HepG2 (cell line): ENCODE data around the gene CACNA1D. TPM values are rescaled to one million over a fixed set of nuclear protein-coding genes. Genes with fewer than 3 reads are reported as not detected.

Source experiments
- BCL6 ChIP-seq: IDR thresholded peaks from 2 replicates; pipeline ENCODE4 v1.6.1; 2016; ENCODE audit warnings: missing genetic modification reagents, missing compliant biosample characterization
- DPF2 ChIP-seq: sonication (generic); formaldehyde crosslinking; IDR thresholded peaks from 2 replicates; pipeline ENCODE4 v1.4.0; 2020; ENCODE audit warnings: mild to moderate bottlenecking, low read depth, missing genetic modification reagents, borderline replicate concordance
- GABPB1 ChIP-seq: IDR thresholded peaks from 2 replicates; pipeline ENCODE4 v1.6.1; 2016; ENCODE audit warnings: mild to moderate bottlenecking, missing genetic modification reagents, moderate library complexity, missing compliant biosample characterization
- HDAC1 ChIP-seq: sonication (generic); formaldehyde crosslinking; IDR thresholded peaks from 2 replicates; pipeline ENCODE4 v1.5.1; 2020; ENCODE audit warnings: mild to moderate bottlenecking, missing genetic modification reagents
- HNRNPH1 ChIP-seq: fragments of 200-400 bp; formaldehyde crosslinking; optimal IDR thresholded peaks from 2 replicates; pipeline ENCODE3; 2017; ENCODE audit warnings: mild to moderate bottlenecking, low read depth, low read length
- KAT8 ChIP-seq: IDR thresholded peaks from 2 replicates; pipeline ENCODE4 v1.6.1; 2016; ENCODE audit warnings: missing genetic modification reagents, missing compliant biosample characterization
- KMT2A ChIP-seq: sonication (generic); formaldehyde crosslinking; IDR thresholded peaks from 2 replicates; pipeline ENCODE4 v1.4.0; 2020; ENCODE audit warnings: missing genetic modification reagents
- NCOR1 ChIP-seq: fragments of 200-600 bp; sonication (generic); IDR thresholded peaks from 2 replicates; pipeline ENCODE4 v1.7.0; 2017; ENCODE audit warnings: antibody characterized with exemption, low read length, borderline replicate concordance
- NFIC ChIP-seq: IDR thresholded peaks from 2 replicates; pipeline ENCODE4 v1.6.1; 2012; ENCODE audit warnings: mild to moderate bottlenecking, low read length, inconsistent platforms
- RARG ChIP-seq: sonication (generic); formaldehyde crosslinking; IDR thresholded peaks from 2 replicates; pipeline ENCODE4 v1.4.0; 2020; ENCODE audit warnings: low read depth, mild to moderate bottlenecking, missing genetic modification reagents
- RBM22 ChIP-seq: fragments of 200-400 bp; formaldehyde crosslinking; optimal IDR thresholded peaks from 2 replicates; pipeline ENCODE3; 2017; ENCODE audit warnings: mild to moderate bottlenecking, low read length, moderate library complexity
- RNF2 ChIP-seq: fragments of 450-650 bp; conservative IDR thresholded peaks from 2 replicates; pipeline ENCODE4 v1.6.1; 2016; ENCODE audit warnings: low read depth
- RXRA ChIP-seq: sonication (generic); formaldehyde crosslinking; IDR thresholded peaks from 2 replicates; pipeline ENCODE4 v1.5.1; 2020; ENCODE audit warnings: missing genetic modification reagents
- ZFP36L1 ChIP-seq: sonication (generic); formaldehyde crosslinking; IDR thresholded peaks from 2 replicates; pipeline ENCODE4 v1.8.0; 2022; ENCODE audit warnings: mild to moderate bottlenecking, missing genetic modification reagents, moderate library complexity
- ZNF549 ChIP-seq: sonication (generic); formaldehyde crosslinking; IDR thresholded peaks from 2 replicates; pipeline ENCODE4 v1.5.0; 2020; ENCODE audit warnings: missing genetic modification reagents
- ZNF598 ChIP-seq: sonication (generic); formaldehyde crosslinking; IDR thresholded peaks from 2 replicates; pipeline ENCODE4 v1.5.1; 2020; ENCODE audit warnings: mild to moderate bottlenecking, missing genetic modification reagents, borderline replicate concordance
- ZNF670 ChIP-seq: sonication (generic); formaldehyde crosslinking; IDR thresholded peaks from 2 replicates; pipeline ENCODE4 v1.8.0; 2022; ENCODE audit warnings: mild to moderate bottlenecking, missing genetic modification reagents, borderline replicate concordance
- ZNF790 ChIP-seq: sonication (generic); formaldehyde crosslinking; IDR thresholded peaks from 2 replicates; pipeline ENCODE4 v1.8.0; 2022; ENCODE audit warnings: missing genetic modification reagents, mild to moderate bottlenecking, borderline replicate concordance
- polyA plus RNA-seq, 8 experiments: library from polyadenylated mRNA; depleted of rRNA in 3 of 8; stranded (reverse) in 7 of 8; unstranded in 1 of 8; fragments of >200 nt; fragmentation: Illumina TruSeq in 4 of 8; extraction: Trizol in 4 of 8; gene quantifications; 2 replicates each; pipeline versions ENCODE4 v1.2.1 to v1.2.3, GENCODE V29; 2011 to 2016; ENCODE audit warnings: low read depth in 4 of 8, missing spikeins in 1 of 8, mixed read lengths in 1 of 8; ENCODE audit not compliant: insufficient read depth in 1 of 8
- total RNA-seq, 5 experiments: library from RNA; depleted of rRNA; stranded (reverse); fragments of >200 nt; fragmentation: Illumina TruSeq; extraction: Trizol; gene quantifications; 2 replicates each; pipeline ENCODE4 v1.2.3, GENCODE V29; 2016; ENCODE audit warnings: low read depth in 1 of 5
- TF ChIP-seq, protein P1 (sequence below): sonication (generic); formaldehyde crosslinking; IDR thresholded peaks from 2 replicates; pipeline ENCODE4 v1.4.0; 2020; ENCODE audit warnings: missing genetic modification reagents
- TF ChIP-seq, protein P2 (sequence below): sonication (generic); formaldehyde crosslinking; IDR thresholded peaks from 2 replicates; pipeline ENCODE4 v1.4.0; 2020; ENCODE audit warnings: missing genetic modification reagents

CACNA1D gene
- total and polyA plus RNA-seq, 2 of the 13 experiments (the other 11 are each of a cell fraction or from before 2014, with no cell fraction given), result 0.26 to 0.38 TPM

DNA sequence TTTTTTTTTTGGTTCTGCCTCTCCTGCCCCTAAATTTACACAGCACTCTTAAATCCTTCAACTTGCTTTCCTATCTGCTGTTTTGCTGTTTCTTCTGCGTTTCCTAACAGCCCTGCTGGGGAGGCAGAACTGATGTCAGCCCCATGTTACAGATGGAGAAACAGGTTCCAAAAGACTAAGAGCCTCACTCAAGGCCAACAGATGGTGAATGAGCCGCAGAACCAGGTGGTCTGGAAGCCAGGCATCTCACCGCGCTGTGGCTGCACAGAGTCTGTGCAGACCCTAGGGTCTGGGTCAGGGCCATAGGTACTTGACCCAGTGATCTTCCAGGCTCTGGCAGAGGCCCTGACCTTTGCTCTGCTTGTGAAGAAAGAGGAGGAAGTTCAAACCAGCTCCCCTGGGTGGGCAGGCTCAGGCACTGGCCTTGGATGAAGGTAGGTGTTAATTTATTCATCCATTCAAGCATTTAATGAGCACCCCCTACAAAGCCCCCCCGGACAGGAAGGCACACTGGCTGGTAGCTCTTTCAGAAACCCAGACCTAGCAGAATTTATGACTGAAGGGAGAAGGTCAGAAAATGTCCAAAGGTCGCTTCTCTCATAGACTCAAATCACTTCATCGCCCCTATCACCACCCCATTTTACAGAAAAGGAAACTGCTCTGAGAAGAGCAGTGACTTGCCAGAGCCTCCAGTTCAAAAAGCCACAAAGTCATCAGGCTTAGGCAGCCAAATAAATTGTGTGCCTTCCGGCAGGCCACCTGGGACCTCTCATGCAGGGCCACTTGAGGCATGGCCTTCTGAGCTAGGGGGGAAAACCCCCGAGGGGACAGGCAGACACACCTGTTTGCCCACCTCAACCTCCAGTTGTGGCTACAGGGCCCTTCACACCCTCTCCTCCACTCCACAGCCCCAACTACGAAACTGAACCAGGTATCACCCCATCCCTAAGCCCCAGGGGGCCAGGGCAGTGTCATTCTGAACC lies 349.1 kb downstream of the CACNA1D start (continued):
- TF ChIP-seq ZNF670 (no peak; the same call in 1 of the 2 replicates), BCL6 (CRISPR knock-in tag) (peak; percentile 57), ZNF598 (CRISPR knock-in tag) (no peak), GABPB1 (peak; percentile 20; the same call in 1 of the 2 replicates), ZNF790 (CRISPR knock-in tag) (peak; percentile 67), KAT8 (CRISPR knock-in tag) (0 out of 2 replicates have a peak, but pooled peaks have one; percentile 24), ZNF549 (CRISPR knock-in tag) (0 out of 2 replicates have a peak, but pooled peaks have one; percentile 47), DPF2 (CRISPR knock-in tag) (0 out of 2 replicates have a peak, but pooled peaks have one; percentile 9), ZFP36L1 (CRISPR knock-in tag) (0 out of 2 replicates have a peak, but pooled peaks have one; percentile 13), HNRNPH1 (peak; percentile 78), RARG (CRISPR knock-in tag) (no peak), RBM22 (peak; percentile 26), NCOR1 (peak; percentile 91), KMT2A (CRISPR knock-in tag) (0 out of 2 replicates have a peak, but pooled peaks have one; percentile 18), NFIC (peak; percentile 30), RXRA (CRISPR knock-in tag) (peak; percentile 85), HDAC1 (CRISPR knock-in tag) (peak; percentile 55), RNF2 (no peak)
- TF ChIP-seq, protein P1, sequence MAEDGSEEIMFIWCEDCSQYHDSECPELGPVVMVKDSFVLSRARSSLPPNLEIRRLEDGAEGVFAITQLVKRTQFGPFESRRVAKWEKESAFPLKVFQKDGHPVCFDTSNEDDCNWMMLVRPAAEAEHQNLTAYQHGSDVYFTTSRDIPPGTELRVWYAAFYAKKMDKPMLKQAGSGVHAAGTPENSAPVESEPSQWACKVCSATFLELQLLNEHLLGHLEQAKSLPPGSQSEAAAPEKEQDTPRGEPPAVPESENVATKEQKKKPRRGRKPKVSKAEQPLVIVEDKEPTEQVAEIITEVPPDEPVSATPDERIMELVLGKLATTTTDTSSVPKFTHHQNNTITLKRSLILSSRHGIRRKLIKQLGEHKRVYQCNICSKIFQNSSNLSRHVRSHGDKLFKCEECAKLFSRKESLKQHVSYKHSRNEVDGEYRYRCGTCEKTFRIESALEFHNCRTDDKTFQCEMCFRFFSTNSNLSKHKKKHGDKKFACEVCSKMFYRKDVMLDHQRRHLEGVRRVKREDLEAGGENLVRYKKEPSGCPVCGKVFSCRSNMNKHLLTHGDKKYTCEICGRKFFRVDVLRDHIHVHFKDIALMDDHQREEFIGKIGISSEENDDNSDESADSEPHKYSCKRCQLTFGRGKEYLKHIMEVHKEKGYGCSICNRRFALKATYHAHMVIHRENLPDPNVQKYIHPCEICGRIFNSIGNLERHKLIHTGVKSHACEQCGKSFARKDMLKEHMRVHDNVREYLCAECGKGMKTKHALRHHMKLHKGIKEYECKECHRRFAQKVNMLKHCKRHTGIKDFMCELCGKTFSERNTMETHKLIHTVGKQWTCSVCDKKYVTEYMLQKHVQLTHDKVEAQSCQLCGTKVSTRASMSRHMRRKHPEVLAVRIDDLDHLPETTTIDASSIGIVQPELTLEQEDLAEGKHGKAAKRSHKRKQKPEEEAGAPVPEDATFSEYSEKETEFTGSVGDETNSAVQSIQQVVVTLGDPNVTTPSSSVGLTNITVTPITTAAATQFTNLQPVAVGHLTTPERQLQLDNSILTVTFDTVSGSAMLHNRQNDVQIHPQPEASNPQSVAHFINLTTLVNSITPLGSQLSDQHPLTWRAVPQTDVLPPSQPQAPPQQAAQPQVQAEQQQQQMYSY (CRISPR knock-in tag), result 0 out of 2 replicates have a peak, but pooled peaks have one; percentile 10
- TF ChIP-seq, protein P2, sequence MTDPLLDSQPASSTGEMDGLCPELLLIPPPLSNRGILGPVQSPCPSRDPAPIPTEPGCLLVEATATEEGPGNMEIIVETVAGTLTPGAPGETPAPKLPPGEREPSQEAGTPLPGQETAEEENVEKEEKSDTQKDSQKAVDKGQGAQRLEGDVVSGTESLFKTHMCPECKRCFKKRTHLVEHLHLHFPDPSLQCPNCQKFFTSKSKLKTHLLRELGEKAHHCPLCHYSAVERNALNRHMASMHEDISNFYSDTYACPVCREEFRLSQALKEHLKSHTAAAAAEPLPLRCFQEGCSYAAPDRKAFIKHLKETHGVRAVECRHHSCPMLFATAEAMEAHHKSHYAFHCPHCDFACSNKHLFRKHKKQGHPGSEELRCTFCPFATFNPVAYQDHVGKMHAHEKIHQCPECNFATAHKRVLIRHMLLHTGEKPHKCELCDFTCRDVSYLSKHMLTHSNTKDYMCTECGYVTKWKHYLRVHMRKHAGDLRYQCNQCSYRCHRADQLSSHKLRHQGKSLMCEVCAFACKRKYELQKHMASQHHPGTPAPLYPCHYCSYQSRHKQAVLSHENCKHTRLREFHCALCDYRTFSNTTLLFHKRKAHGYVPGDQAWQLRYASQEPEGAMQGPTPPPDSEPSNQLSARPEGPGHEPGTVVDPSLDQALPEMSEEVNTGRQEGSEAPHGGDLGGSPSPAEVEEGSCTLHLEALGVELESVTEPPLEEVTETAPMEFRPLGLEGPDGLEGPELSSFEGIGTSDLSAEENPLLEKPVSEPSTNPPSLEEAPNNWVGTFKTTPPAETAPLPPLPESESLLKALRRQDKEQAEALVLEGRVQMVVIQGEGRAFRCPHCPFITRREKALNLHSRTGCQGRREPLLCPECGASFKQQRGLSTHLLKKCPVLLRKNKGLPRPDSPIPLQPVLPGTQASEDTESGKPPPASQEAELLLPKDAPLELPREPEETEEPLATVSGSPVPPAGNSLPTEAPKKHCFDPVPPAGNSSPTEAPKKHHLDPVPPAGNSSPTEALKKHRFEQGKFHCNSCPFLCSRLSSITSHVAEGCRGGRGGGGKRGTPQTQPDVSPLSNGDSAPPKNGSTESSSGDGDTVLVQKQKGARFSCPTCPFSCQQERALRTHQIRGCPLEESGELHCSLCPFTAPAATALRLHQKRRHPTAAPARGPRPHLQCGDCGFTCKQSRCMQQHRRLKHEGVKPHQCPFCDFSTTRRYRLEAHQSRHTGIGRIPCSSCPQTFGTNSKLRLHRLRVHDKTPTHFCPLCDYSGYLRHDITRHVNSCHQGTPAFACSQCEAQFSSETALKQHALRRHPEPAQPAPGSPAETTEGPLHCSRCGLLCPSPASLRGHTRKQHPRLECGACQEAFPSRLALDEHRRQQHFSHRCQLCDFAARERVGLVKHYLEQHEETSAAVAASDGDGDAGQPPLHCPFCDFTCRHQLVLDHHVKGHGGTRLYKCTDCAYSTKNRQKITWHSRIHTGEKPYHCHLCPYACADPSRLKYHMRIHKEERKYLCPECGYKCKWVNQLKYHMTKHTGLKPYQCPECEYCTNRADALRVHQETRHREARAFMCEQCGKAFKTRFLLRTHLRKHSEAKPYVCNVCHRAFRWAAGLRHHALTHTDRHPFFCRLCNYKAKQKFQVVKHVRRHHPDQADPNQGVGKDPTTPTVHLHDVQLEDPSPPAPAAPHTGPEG (CRISPR knock-in tag), result peak; percentile 7; the same call in 1 of the 2 replicates
